Mesenchymal stem cell (in vitro differentiated cells and primary cell): ENCODE results near the gene EVC.

ENCODE experiments used
- DNase-seq: peaks from one replicate; pipeline ENCODE4 v3.0.0-alpha.2; 2013
- H2AFZ ChIP-seq: one replicate; pipeline ENCODE4 v1.6.1; 2013; ENCODE audit warnings: low read depth, mild to moderate bottlenecking, control low read depth, inconsistent platforms, low read length, moderate library complexity
- H2AK5ac ChIP-seq: 2 replicates; pipeline ENCODE4 v1.6.1; 2013; ENCODE audit warnings: low read length, moderate library complexity, mild to moderate bottlenecking, inconsistent platforms; ENCODE audit not compliant: severe bottlenecking
- H2BK120ac ChIP-seq: one replicate; pipeline ENCODE4 v1.6.1; 2013; ENCODE audit warnings: low read depth, mild to moderate bottlenecking, inconsistent platforms, low read length, moderate library complexity
- H2BK12ac ChIP-seq, 2 experiments: one replicate each; pipeline ENCODE4 v1.6.1; 2013; ENCODE audit warnings: inconsistent platforms in 2 of 2, low read length in 2 of 2, mild to moderate bottlenecking in 2 of 2, moderate library complexity in 2 of 2, control low read depth in 1 of 2
- H2BK15ac ChIP-seq: one replicate; pipeline ENCODE4 v1.6.1; 2013; ENCODE audit warnings: mild to moderate bottlenecking, low read depth, inconsistent platforms; ENCODE audit not compliant: poor library complexity, severe bottlenecking
- H2BK5ac ChIP-seq: 2 replicates; pipeline ENCODE4 v1.6.1; 2013; ENCODE audit warnings: low read depth, mild to moderate bottlenecking, low read length, control low read depth, inconsistent platforms; ENCODE audit not compliant: poor library complexity, severe bottlenecking
- H3K14ac ChIP-seq, 2 experiments: one replicate each; pipeline ENCODE4 v1.6.1; 2013; ENCODE audit warnings: inconsistent platforms in 2 of 2, low read length in 2 of 2, control low read depth in 1 of 2, mild to moderate bottlenecking in 1 of 2, moderate library complexity in 1 of 2
- H3K18ac ChIP-seq, 2 experiments: one replicate each; pipeline ENCODE4 v1.6.1; 2013; ENCODE audit warnings: inconsistent platforms in 2 of 2, low read length in 2 of 2, control low read depth in 1 of 2, low read depth in 1 of 2, mild to moderate bottlenecking in 1 of 2
- H3K23ac ChIP-seq, 2 experiments: one replicate each; pipeline ENCODE4 v1.6.1; 2013; ENCODE audit warnings: inconsistent platforms in 2 of 2, low read length in 2 of 2, mild to moderate bottlenecking in 2 of 2, moderate library complexity in 2 of 2, control low read depth in 1 of 2
- H3K27ac ChIP-seq: 2 replicates; pipeline ENCODE4 v1.5.1; 2013; ENCODE audit warnings: mild to moderate bottlenecking, moderate library complexity, low read length, control low read depth, inconsistent platforms; ENCODE audit not compliant: poor library complexity, severe bottlenecking
- H3K27me3 ChIP-seq, 2 experiments: 2 replicates each; pipeline versions ENCODE4 v1.6.1 to v1.7.0; 2013; ENCODE audit warnings: low read length in 2 of 2, mild to moderate bottlenecking in 2 of 2, moderate library complexity in 2 of 2, control low read depth in 1 of 2, inconsistent platforms in 1 of 2; ENCODE audit not compliant: control insufficient read depth in 1 of 2, insufficient read depth in 1 of 2
- H3K36me3 ChIP-seq, 2 experiments: 2 replicates each; pipeline versions ENCODE4 v1.6.1 to v1.7.0; 2013; ENCODE audit warnings: low read length in 2 of 2, control low read depth in 1 of 2, inconsistent platforms in 1 of 2, low read depth in 1 of 2, mild to moderate bottlenecking in 1 of 2; ENCODE audit not compliant: insufficient read depth in 2 of 2, control insufficient read depth in 1 of 2
- H3K4ac ChIP-seq, 2 experiments: one replicate each; pipeline ENCODE4 v1.6.1; 2013; ENCODE audit warnings: inconsistent platforms in 2 of 2, low read length in 2 of 2, mild to moderate bottlenecking in 2 of 2, moderate library complexity in 2 of 2, control low read depth in 1 of 2, low read depth in 1 of 2
- H3K4me1 ChIP-seq: 2 replicates; pipeline ENCODE4 v1.6.1; 2013; ENCODE audit warnings: low read depth, low read length, control low read depth; ENCODE audit not compliant: control insufficient read depth, insufficient read depth
- H3K4me2 ChIP-seq: 2 replicates; pipeline ENCODE4 v1.6.1; 2013; ENCODE audit warnings: low read length, mild to moderate bottlenecking, inconsistent platforms; ENCODE audit not compliant: poor library complexity, severe bottlenecking
- H3K4me3 ChIP-seq, 2 experiments: 2 replicates each; pipeline versions ENCODE4 v1.5.1 to v1.7.0; 2013; ENCODE audit warnings: low read length in 2 of 2, mild to moderate bottlenecking in 2 of 2, control low read depth in 1 of 2, low read depth in 1 of 2; ENCODE audit not compliant: insufficient read depth in 1 of 2
- H3K79me1 ChIP-seq: replicated peaks from 2 replicates; pipeline ENCODE4 v1.6.1; 2013; ENCODE audit warnings: mild to moderate bottlenecking, control low read depth, low read length, inconsistent platforms; ENCODE audit not compliant: poor library complexity, severe bottlenecking
- H3K9ac ChIP-seq: 2 replicates; pipeline ENCODE4 v1.7.0; 2013; ENCODE audit warnings: mild to moderate bottlenecking, low read length, moderate library complexity
- H3K9me3 ChIP-seq: 2 replicates; pipeline ENCODE4 v1.7.0; 2013; ENCODE audit warnings: mild to moderate bottlenecking, low read length; ENCODE audit not compliant: control insufficient read depth
- H4K8ac ChIP-seq: one replicate; pipeline ENCODE4 v1.6.1; 2013; ENCODE audit warnings: inconsistent platforms, mild to moderate bottlenecking, low read length, moderate library complexity
- H4K91ac ChIP-seq: one replicate; pipeline ENCODE4 v1.6.1; 2013; ENCODE audit warnings: mild to moderate bottlenecking, low read length, inconsistent platforms
- WGBS: methylation state at CpG from one replicate; pipeline ENCODE4 v1.1.7; 2013; ENCODE audit warnings: mixed read lengths; 5-methylcytosine and 5-hydroxymethylcytosine counted together

EVC gene

DNA sequence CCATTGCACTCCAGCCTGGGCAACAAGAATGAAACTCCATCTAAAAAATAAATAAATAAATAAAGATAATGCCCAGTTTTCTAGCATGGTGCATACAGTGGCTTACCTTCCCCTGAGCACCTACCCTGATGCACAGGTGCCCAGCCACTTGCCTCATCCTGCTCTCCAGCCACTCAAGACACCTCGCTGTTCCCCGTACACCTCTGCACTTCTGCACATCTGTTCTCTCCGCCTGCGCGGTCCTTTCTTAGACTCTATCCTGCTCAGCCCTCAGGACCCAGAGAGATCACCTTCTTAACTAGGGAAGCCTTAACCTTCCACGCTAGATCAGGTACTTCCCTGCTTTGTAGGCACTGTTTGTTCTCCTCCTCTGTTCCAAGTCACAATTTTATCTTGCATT lies 2.9 kb downstream of the EVC start:
- Histone ChIP-seq H3K4me2 (no peak overlapping the region), H2BK12ac (no peak overlapping the region), H3K14ac (no peak overlapping the region), H3K79me1 (peaks cover 12% of the 10 kb centered on the region), H3K9ac (no peak overlapping the region), H4K8ac (no peak overlapping the region), H2BK120ac (no peak overlapping the region), H2BK15ac (no peak overlapping the region), H3K4me3 (no peak overlapping the region), H3K9me3 (peaks cover 7% of the 10 kb centered on the region), H2AK5ac (no peak overlapping the region), H3K23ac (no peak overlapping the region), H3K4ac (no peak overlapping the region), H2AFZ (no peak overlapping the region), H3K27ac (no peak overlapping the region), H2BK5ac (no peak overlapping the region), H3K36me3 (peaks cover 1 to 47% of the 10 kb centered on the region in 2 experiments), H4K91ac (no peak overlapping the region), H3K4me1 (peaks cover 33% of the 10 kb centered on the region), H3K18ac (no peak overlapping the region), H3K27me3 (no peaks in the 10 kb centered on the region)
- no peak for DNase-seq
- WGBS, result 83% methylated on average over 6 of the region's 6 CpGs

DNA sequence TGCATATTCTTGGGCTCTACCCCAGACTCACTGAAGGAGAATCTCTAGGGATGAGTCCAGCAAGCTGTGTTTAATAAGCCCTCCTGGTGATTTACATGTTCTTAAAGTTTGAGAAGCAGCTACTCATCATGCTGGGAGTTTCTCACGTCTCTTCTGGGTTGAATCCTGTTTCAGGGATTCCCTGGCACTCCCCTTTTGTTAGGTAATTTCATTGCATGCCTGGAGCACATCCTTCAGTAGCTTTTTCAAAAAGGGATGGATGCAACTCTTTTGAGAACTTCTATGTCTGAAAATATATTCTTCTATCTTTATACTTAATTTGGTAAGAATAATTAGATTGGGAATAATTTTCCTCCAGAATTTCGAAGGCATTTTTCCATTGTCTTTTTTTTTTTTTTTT lies 4.4 kb downstream of the EVC start:
- no peak overlapping the region for H2AFZ ChIP-seq
- peak overlapping the region in 1 of 2 experiments; percentile 19 for H3K4me3 ChIP-seq
- H2BK12ac ChIP-seq, result no peak overlapping the region
- H3K14ac ChIP-seq, result no peak overlapping the region
- no peak overlapping the region for H4K91ac ChIP-seq
- no peak overlapping the region for H3K9ac ChIP-seq
- no peak overlapping the region for H3K23ac ChIP-seq
- no peak overlapping the region for H3K4ac ChIP-seq
- no peak overlapping the region for H2BK15ac ChIP-seq
- H3K4me1 ChIP-seq, result peaks cover 37% of the 10 kb centered on the region
- no peak for DNase-seq
- no peaks in the 10 kb centered on the region for H3K27me3 ChIP-seq
- no peak overlapping the region for H3K18ac ChIP-seq
- no peak overlapping the region for H3K27ac ChIP-seq
- H2BK5ac ChIP-seq, result no peak overlapping the region
- H3K9me3 ChIP-seq, result peaks cover 7% of the 10 kb centered on the region
- H3K79me1 ChIP-seq, result peaks cover 24% of the 10 kb centered on the region
- H3K36me3 ChIP-seq, result peaks cover 11 to 61% of the 10 kb centered on the region in 2 experiments
- no peak overlapping the region for H2AK5ac ChIP-seq
- no peak overlapping the region for H3K4me2 ChIP-seq
- H2BK120ac ChIP-seq, result no peak overlapping the region
- WGBS, result 0% methylated on average over 1 of the region's 2 CpGs
- H4K8ac ChIP-seq, result no peak overlapping the region

DNA sequence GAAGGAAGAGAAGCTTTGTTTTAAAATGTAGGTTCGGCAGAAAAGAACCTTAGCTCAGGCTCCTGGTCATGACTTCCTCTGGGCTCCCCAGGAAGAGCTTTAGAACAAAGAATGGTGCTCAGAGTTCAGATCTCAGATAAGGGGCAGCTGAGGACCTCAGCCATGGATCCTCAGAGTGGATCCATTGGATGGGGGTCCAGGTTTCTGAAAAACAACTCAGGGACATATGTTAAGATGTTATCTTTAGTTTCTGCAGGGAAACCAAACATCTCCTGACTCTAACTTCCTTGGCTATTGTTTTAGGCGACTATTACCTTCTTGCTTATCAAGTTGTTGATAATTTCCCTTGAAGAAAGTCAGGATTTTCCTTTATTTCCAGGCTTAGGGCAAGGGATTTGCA lies 5.4 kb downstream of the EVC start:
- H3K18ac ChIP-seq, result no peak overlapping the region
- 92% methylated on average over 1 of the region's 2 CpGs for WGBS

DNA sequence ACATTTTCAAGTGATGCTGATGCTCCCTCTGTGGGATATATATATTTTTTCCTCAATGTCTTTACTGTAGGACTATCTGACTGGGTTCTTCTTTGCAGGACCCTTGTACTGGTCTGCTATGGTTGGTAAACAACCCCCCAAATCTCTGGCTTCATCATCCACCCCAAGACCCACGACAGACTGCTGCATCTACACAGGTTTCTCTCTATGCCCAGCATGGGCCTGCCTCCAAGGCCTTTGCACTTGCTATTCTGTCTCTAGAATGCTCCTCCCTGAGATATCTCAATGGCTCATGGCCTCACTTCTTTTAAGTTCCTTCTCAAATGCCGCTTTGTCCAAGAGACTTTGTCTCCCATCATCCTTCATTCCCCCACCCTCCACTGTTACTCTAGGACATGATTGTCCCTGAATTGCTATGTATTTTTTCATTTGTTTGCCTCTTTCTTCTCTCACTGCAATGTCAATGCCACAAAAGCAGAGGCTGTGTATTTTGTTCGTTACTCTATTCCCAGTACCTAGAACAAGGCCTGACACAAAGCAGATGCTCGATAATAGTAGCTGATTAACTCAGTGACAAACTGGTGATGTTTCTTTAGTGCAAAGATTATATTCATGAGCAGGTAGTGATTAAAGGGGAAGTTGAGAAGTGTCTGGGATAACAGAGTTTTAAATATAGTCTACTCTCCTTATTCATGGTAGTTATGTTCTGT lies 6.6 kb downstream of the EVC start:
- Histone ChIP-seq H2AK5ac (peak overlapping the region; percentile 66), H3K79me1 (peaks cover 28% of the 10 kb centered on the region), H2BK15ac (no peak overlapping the region), H2BK120ac (no peak overlapping the region), H2BK12ac (no peak overlapping the region), H3K14ac (no peak overlapping the region), H3K18ac (no peak overlapping the region), H3K23ac (no peak overlapping the region), H4K91ac (no peak overlapping the region), H3K9me3 (peaks cover 7% of the 10 kb centered on the region), H3K27ac (no peak overlapping the region), H3K4me1 (peaks cover 35% of the 10 kb centered on the region), H3K27me3 (no peaks in the 10 kb centered on the region), H4K8ac (no peak overlapping the region), H3K4me3 (no peak overlapping the region), H3K9ac (no peak overlapping the region), H2AFZ (no peak overlapping the region), H3K36me3 (peaks cover 16 to 75% of the 10 kb centered on the region in 2 experiments), H3K4me2 (no peak overlapping the region), H3K4ac (no peak overlapping the region), H2BK5ac (no peak overlapping the region)
- DNase-seq, result no peak
- WGBS, result over 99% methylated on average over 4 of the region's 4 CpGs

More for the DNA sequence above, 5.4 kb downstream of the EVC start:
- DNase-seq, result no peak
- Histone ChIP-seq H3K4ac (no peak overlapping the region), H3K23ac (no peak overlapping the region), H3K36me3 (peaks cover 16 to 72% of the 10 kb centered on the region in 2 experiments), H2BK120ac (no peak overlapping the region), H3K4me1 (peaks cover 40% of the 10 kb centered on the region), H3K14ac (no peak overlapping the region), H3K9me3 (peaks cover 7% of the 10 kb centered on the region), H3K79me1 (peaks cover 28% of the 10 kb centered on the region), H3K9ac (no peak overlapping the region), H3K4me2 (no peak overlapping the region), H3K27me3 (no peaks in the 10 kb centered on the region), H2BK5ac (no peak overlapping the region), H2AFZ (no peak overlapping the region), H3K27ac (no peak overlapping the region), H3K4me3 (no peak overlapping the region), H4K8ac (no peak overlapping the region), H2AK5ac (no peak overlapping the region), H4K91ac (no peak overlapping the region), H2BK12ac (no peak overlapping the region), H2BK15ac (no peak overlapping the region)
